CD4-positive, alpha-beta T cell treated with Interleukin-4 for 1 hour (primary cell): Measurements from ENCODE around the gene HSPBP1.
A peak's percentile ranks its signal among the peaks of the same experiment; 100 is the strongest.

Source experiments
- DNase-seq, 2 donors: peaks; one replicate each; pipeline ENCODE4 v3.0.0-alpha.2; 2020 to 2022

HSPBP1 gene

DNA sequence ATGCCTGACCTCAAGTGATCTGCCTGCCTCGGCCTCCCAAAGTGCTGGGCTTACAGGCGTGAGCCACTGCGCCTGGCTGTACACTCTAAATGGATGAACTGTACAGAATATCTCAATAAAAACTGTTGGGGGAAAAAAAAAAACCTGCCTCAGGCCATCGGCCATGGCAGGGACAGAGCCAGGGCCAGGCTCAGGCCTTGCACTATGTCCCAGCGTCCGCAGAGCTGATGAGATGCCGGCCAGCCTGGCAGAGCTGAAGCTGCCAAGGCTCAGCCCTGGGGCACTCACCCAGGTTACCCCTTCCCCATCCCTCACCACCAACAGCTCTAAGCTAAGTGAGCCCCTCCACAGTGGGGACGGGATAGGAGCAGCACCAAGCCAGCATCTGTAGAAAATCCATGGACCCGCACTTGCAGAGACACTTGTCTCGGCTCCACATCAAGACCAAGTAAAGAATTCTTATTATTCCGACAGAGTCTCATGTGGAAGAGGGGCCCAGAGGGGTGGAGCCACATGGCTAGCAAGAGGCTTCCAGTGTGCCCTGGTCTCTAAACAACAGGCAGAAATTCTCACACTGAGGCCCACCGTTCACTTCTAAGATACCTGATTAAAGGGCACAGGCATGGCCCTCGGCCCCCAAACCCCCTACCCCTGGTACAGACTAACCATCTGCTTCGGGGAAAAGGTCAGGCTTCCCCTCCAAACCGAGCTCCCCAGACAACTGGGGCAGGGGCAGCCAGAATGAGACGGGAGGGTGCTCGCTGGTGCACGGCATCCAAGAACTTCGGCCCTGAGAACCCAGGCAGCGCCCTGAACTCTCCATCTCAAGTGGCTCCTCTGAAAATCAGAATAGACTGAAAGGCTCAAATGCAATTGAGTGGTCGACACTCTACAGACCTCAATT is 26.9 kb downstream of the HSPBP1 start:
- DNase-seq: no peak

DNA sequence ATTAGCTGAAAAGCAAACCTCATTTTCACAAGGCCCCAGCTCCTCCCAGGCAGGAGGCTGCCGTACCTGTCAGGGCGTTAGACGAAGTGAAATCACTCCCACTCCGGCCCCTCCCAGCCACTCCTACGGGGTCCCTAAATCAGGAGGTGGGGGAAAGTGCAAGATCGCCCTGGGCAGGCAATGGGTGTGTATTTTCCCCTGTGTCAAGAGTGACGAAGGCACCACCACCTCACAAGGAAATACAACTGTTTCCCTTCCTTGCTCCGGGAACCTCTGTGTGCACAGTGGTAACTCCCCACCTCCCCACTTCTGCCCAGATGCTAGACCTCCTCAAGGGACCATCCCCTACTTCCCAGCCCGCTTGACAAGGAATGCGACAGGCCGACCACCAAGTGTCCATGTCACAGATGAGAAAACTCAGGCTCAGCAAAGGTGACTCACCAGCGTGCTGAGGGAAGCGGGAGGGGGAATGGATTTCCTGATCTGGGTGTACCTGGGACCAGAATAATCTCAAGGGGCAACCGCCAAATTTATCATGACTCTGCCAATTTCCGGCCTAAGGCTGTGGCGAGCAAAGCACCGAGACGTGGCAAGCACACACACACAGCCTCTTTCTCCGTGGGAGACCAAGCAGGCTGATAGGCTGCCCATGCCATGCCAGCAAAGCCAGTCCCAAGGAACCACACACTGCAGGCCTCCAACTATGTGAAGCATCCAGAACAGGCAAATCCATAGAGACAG is 28.4 kb downstream of the HSPBP1 start:
- DNase-seq: peak; percentile 43 to 57

DNA sequence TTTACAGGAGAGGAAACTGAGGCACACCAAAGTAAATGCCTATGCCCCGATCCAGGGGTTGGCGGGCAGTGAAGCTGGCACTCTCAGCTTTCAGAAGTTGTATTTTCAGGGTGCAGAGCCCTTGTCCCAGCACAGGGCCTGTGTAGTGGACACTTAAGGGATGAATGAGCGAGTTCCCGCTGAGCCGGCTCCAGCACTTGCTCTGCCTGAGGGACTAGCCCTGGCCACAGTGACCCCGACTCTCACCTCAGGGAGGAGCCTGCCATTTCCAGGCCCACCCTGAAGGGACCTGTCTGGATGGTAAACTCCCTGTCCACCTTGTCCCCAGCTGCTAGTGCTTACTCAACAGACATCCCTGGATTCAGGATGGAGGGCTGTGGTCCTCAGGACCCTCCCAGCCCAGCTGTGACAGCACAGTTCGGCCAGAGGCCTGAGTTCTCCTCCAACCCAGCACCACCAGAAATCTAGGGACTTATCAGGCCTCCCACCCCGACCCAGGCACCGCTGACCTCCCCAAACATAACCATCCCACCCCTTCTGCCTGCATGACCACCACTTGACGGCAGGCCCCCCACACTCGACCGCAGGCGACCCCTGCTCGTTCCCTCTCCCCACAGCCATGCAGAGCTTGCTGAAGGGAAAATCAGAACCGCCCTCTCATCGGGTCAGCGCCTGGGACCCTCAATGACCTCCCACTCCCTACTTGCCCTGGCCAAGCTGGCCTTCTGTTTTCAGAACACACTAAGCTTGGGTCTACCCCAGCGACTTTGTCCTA is 29.5 kb downstream of the HSPBP1 start:
- no peak for DNase-seq

DNA sequence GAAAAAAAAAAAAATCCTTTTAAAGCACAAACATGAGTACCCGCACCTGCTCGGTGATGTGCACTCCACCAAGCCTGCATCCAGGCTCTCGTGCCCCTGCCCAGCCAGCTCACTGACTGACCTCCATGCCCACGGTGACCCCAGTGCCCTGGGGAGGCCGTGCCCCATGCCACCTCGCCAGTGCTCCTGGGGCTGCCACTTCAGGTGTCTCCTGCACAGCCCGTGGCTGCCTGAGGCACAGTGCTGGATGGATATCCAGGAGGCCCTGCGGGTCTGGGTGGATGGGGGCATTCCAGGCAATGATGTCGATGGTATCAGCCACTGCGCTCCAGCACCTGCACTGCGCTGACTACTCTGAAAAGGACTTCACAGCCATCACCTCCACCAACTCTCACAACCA is 30.1 kb downstream of the HSPBP1 start:
- DNase-seq: no peak

- DNase-seq: no peak
Observed at GRCh38 chr19:55248704-55249103, 31.2 kb downstream of the HSPBP1 start.

DNA sequence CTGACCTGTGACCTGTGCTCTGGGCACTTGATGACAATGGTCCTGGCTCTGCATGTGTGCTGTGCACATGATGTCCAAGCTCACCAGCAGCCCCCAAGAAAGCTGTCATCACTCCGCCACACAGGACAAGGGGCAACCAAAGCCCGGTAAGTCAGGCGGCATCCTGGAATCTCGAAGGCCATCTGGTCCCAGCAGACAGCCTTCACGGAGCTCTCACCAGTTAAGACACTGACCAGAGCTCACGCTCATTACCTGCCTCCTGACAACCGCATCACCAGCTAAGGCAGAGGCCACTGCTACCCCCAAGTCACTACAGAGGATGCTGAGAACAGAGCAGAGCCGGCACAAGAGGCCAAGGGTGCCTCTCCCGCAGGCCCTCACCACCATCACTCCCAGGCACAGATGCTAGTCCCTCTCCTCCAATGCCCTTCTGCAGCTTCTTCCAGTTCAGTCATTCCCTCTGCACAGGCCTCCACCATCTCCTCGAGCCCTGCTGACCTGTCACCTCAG is 31.7 kb downstream of the HSPBP1 start:
- no peak for DNase-seq

- no peak for DNase-seq
Observed at GRCh38 chr19:55247621-55248099, 32.2 kb downstream of the HSPBP1 start.

DNA sequence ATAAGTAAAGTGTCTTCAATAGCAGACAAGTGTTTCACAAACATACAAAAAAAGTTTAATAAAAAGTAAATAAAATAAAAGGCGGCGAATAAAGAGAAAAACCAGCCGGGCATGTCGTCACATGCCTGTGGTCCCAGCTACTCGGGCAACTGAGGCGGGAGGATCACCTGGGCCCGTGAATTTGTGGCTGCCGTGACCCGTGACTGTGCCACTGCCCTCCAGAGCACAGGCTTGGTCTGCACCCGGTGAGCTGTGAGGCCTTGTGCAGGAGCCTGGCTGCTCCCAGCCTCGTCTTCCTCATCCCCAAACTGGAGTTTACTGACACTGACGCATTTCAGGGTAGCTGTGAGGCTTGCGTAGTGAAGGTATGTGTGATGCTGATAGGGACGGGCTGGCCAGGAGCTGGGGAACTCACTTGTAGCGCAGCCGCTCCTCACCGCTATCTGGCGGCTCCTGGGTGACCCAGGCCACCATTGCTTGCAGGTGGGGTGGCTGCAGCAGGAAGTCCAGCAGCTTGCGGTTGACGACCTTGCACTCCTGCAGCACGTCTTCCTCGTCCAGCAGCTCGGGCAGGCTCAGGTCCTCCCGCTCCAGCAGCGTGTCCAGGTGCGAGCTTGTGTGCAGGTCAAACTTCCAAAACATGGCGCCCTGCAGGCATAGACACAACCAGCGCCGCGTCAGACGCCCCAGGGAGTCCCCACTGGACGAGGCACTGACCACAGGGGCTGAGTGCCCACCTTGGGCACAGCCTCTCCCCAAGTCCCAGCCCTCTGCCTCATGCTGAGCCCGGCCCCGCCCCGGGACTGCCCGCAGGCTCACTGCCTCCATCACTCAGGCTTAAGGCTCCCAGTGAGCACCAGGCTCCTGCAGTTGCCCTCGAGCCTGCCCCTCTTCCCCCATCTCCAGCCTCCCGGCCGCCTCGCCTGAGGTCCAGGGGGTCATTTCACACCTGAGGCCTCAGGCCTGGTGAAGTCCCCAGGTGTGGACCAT is 33.2 kb downstream of the HSPBP1 start:
- no peak for DNase-seq

- DNase-seq: no peak
Observed at GRCh38 chr19:55245236-55245904, 34.5 kb downstream of the HSPBP1 start.

DNA sequence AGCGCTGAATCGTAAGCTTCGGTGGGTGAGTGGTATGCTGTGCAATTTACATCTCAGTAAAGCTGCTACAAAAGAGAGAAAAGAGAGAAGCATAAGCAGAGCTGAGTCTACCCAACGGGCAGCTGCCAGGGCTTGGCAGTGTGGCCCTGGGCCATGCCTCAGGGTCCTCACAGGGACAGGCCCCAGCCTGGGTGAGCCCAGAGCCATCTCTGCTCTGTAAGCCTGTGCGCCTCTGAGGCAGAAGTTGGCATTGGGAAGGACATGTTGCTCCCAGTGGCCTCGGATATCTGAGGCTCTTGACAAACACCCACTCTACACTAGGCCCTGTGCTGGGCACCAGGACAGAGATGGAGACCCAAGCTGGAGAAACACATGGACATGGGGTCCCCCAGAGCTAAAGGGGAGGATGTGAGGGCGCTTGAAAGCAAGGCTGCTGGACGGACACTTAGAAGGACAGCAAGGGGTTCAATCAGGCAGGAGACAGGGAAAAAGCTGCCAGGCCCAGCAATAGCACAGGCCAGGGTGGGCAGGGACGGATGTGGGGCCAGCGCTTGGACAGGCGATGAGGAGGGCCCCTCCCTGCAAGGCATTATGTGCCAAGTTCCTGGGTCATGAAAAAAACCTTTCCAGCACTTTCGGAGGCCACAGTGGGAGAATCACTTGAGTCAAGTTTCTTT is 35.8 kb downstream of the HSPBP1 start:
- no peak for DNase-seq

GRCh38 chr19:55242517-55242916 is 37.4 kb downstream of the HSPBP1 start:
- no peak for DNase-seq

DNA sequence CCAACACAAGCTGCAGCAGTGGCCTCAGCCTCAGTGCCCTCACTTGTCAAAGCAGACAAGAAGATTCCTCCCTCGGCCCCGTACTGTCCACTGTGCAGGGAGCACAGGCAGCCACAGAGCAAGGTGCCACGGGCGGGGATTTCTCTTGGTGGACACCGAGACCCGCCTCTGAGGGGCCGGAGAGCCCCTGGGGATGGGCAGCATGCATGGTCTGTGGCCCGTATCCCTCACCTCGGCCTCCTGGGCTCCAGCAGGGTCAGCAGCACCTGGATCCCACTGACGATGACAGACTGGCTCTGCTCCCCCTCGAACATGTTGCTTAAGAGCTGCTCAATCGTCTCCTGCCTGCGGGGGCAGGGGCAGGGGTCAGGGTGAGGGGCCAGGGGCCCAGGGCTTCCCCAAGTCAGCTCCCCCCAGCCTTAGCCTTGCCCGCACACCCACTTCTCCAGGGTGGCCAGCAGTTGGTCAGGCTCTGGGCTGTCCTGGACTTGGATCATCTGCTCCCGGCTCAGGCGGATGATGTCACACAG is 37.9 kb downstream of the HSPBP1 start:
- no peak for DNase-seq

- no peak for DNase-seq
Observed at GRCh38 chr19:55241143-55241934, 38.6 kb downstream of the HSPBP1 start.

DNA sequence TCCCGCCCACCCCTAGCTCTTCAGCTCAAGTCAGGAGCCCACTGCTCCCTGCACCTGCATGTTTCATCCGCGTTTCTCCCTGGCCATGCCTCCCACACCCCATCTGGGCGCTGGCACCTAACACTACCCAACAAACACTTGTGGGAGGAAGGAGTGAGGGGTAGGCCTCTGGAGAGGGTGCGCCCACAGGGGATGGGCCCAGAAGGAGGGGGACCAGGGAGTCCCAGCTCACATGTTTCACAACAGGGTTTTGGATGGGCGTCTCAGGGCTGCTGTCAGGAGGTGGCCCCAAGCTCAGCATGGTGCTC is 39.2 kb downstream of the HSPBP1 start:
- no peak for DNase-seq

DNA sequence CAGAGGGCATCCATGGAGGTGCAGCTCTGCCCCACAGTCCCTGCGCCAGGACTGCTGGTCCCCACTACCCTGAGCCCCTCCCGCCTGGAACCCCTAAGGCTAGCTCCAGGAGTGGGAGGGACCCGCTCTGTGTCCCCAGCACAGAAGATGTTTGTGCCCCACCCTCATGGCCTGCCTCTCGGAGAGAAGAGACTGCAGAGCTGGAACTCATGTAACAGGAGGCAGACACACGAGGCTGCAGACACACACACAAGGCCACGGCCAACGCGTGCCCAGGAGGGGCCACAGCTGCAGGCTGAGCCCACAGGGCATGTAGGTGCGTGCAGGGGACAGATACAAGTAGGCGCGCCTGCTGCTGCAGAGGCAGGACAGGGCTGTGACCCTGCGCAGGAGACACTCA is 40.9 kb downstream of the HSPBP1 start:
- DNase-seq: no peak

DNA sequence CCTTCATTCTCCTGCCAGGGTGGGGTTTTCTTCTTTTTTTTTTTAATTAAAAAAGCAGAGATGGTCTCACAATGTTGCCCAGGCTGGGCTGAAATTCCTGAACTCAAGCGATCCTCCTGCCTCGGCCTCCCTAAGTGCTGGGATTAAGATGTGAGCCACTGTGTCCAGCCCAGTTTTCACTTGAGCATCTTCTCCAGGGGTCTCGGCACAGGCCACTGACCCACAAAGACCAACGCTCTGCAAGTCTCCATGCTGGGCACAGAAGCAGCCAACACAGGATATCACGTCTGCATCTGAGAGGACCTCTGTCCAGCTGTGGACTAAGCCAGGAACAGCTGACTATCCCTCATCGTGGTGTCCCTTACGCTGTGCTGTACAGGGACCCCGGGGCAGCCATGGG is 41.9 kb downstream of the HSPBP1 start:
- DNase-seq: no peak

DNA sequence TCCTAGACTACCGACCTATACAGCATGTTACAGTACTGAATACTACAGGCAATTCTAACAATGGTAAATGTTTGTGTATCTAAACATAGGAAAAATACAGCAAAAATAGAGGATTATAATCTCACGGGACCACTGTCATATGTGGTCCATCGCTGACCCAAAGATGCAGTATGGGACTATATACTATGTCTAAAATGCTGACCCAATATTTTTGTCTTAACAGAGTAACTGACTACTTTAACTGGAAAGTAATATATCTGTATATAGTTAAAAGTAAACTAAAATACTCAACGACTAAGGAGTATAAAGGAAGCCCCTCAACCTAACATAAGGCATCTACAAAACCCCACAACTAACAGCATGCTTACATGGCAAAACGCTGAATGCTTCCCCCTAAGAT is 46.9 kb downstream of the HSPBP1 start:
- no peak for DNase-seq

- no peak for DNase-seq
Observed at GRCh38 chr19:55232286-55232602, 47.7 kb downstream of the HSPBP1 start.

DNA sequence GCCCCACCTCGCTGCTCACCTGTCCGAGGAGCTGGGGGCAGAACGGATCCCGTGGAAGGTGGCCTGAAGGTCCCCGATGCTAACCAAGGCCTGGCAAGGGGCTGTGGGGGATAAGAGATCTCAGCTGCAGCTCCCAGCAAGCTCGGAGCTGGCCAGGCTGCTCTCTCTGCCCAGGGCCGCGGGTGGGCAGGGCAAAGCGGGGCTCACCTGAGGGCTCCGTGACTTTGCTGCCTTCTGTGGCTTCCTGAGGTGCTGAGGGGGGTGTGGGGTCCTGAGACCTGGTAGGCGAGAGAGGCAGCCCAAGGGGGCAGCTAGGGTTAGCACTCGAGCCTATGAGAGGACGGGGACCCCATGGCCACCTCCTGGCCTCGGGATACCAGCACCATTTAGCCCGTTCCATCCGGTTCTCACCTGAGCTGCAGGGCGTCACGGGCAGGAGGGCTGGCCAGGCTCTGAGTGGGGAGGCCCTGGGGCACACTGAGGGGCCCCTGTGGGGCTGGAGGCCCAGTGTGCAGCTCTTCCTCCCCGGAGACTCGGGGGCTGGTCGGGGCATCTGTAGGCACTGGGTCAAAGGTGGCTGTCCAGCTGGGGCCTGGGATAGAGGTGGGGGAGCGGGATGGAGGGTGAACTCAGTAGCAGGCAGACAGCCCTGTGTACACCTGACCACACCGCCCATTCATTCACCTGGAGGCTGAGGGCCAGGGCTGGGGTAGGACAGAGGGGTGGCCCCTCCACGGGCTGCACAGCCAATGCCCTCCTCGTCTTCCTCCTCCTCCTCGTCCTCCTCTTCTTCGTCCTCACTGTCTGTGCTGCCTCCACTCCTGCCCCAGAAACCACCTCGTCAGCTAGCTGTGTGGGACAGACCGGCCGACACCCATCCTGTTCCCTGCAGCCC is 48.3 kb downstream of the HSPBP1 start:
- DNase-seq: no peak
